OCI-LY3 (cell line): Measurements from ENCODE around the gene PGAP6.

Experiments
- EZH2phosphoT487 ChIP-seq: fragments of 200-600 bp; shearing (Covaris generic); IDR thresholded peaks from 2 replicates; pipeline ENCODE4 v1.6.1; 2018; ENCODE audit warnings: antibody characterized with exemption, mixed run types, low read depth
- TF ChIP-seq, protein P1 (sequence below): fragments of 200-600, 300-600 bp; sonication (generic); IDR thresholded peaks from 2 replicates; pipeline ENCODE4 v1.5.1; 2014; ENCODE audit warnings: antibody characterized with exemption, low read length, low read depth

DNA sequence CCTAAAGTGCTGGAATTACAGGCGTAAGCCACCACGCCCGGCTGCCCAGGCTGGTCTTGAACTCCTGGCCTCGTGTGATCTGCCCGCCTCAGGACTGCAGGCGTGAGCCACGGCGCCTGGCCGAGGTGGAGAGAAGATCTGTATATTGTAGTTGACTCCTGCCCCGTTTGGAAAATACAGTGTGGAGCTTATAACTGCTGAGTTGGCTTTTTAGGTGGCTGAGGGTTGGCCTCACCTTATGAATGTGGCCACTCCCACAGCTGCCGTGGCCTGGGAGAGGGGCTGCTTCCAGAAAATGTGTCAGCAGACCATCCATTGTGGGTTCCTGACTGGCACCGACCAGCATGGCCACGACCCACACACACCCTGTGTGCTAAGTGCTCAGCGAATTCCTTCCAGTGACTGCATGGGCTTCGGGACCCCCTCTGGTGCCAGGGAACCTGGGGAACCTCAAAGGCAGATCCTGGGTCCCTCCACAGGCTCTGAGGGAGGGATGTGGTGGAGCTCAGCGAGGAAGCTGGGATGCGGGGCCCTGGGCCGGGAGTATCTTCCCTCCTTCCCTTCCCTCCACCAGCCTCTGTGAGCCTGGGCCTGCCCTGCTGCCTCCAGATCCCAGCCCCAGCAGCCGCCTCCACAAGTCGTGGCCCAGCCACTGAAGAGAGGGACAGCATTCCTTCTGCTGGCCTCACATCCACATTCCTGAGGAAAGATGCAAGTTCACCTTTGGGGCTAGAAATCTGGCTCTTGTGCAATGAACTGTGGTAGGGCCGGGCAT is 32.8 kb upstream of the PGAP6 start:
- TF ChIP-seq, protein P1, sequence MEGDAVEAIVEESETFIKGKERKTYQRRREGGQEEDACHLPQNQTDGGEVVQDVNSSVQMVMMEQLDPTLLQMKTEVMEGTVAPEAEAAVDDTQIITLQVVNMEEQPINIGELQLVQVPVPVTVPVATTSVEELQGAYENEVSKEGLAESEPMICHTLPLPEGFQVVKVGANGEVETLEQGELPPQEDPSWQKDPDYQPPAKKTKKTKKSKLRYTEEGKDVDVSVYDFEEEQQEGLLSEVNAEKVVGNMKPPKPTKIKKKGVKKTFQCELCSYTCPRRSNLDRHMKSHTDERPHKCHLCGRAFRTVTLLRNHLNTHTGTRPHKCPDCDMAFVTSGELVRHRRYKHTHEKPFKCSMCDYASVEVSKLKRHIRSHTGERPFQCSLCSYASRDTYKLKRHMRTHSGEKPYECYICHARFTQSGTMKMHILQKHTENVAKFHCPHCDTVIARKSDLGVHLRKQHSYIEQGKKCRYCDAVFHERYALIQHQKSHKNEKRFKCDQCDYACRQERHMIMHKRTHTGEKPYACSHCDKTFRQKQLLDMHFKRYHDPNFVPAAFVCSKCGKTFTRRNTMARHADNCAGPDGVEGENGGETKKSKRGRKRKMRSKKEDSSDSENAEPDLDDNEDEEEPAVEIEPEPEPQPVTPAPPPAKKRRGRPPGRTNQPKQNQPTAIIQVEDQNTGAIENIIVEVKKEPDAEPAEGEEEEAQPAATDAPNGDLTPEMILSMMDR: no peak
- TF ChIP-seq EZH2phosphoT487: no peak
